Mucosa of rectum (tissue), 2 donors: Measurements from ENCODE around the gene SLC9A5.

Experiments used
- H3K27ac ChIP-seq, 2 donors: one replicate each; pipeline ENCODE4 v1.7.0; 2013; ENCODE audit warnings: inconsistent platforms in 2 of 2, low read depth in 2 of 2, low read length in 2 of 2
- H3K27me3 ChIP-seq, 2 donors: one replicate each; pipeline ENCODE4 v1.7.0; 2013; ENCODE audit warnings: low read length in 2 of 2; ENCODE audit not compliant: control insufficient read depth in 2 of 2, insufficient read depth in 2 of 2
- H3K36me3 ChIP-seq, 2 donors: one replicate each; pipeline ENCODE4 v1.7.0; 2013; ENCODE audit warnings: low read length in 2 of 2; ENCODE audit not compliant: control insufficient read depth in 2 of 2, insufficient read depth in 2 of 2
- H3K4me1 ChIP-seq, 2 donors: one replicate each; pipeline ENCODE4 v1.7.0; 2013; ENCODE audit warnings: low read length in 2 of 2, mild to moderate bottlenecking in 1 of 2; ENCODE audit not compliant: control insufficient read depth in 2 of 2, insufficient read depth in 2 of 2
- H3K4me3 ChIP-seq, 2 donors: one replicate each; pipeline ENCODE4 v1.7.0; 2013; ENCODE audit warnings: low read length in 2 of 2
- H3K9ac ChIP-seq, 2 donors: one replicate each; pipeline ENCODE4 v1.7.0; 2013; ENCODE audit warnings: low read length in 2 of 2, low read depth in 1 of 2, mild to moderate bottlenecking in 1 of 2
- H3K9me3 ChIP-seq, 2 donors: one replicate each; pipeline ENCODE4 v1.7.0; 2013; ENCODE audit warnings: low read length in 2 of 2; ENCODE audit not compliant: control insufficient read depth in 2 of 2
- donor health status: healthy.
- donor health status: Normal muscosa, but diverticular disease.

The SLC9A5 gene

DNA sequence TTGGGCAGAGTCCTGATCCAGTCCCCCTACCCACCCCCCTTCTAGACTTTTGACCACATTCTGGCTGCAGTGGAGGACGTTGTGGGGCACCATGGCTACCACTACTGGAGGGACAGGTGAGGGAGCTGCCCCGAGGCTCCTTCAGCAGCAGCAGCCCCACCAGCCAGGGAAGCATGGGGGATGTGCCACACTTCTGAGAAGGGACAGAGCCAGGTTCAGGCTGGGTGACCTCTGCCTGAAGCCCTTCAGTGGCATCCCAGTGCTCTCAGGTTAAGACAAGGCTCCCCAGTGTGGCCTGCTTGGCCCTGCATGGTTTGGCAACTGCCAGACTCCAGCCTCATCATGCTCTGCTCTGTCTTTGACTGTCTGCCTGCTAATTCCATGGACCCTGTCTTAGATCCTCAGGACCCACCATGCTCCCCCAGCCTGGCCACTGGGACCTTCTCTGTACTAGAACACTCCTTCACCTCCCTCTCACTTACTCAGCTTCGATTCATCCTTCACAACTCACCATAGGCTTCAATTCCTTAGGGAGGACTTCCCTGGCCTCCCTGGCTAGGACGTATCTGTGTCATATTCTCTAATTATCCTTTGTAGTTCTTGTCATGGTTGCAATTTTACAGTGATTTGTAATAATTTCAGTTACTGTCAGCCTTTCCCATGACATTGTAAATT, 8.8 kb downstream of the SLC9A5 start:
- Histone ChIP-seq H3K4me3 (no peak overlapping the region), H3K36me3 (no peaks in the 10 kb centered on the region), H3K27ac (no peak overlapping the region)

DNA sequence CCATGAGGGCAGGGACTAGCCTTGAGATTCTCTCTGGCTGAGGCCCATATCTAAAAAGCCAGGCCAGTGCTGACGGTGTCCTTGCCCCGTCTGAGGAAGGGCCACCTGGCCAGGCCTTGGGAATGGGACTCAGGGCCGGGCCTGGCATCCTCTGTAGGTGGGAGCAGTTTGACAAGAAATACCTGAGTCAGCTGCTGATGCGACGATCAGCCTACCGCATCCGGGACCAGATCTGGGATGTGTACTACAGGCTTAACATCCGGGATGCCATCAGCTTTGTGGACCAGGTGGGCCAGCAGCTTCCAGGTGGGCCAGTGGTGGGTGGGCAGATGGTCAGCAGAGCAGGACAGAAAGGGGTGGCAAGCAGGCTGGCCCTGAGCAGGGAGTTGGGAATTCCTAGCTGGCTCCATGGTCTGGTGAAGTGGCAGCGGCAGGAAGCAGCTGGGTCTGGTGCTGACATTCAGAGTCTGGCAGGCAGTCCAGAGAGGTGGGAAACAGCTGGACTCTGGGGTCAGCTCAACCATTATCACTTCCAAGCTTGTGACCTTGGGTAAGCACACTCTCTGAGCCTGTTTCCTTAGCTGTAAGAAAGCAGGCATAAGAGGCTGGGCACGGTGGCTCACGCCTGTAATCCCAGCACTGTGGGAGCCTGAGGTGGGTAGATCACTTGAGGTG, 9.5 kb downstream of the SLC9A5 start:
- no peak overlapping the region for H3K9ac ChIP-seq
- H3K4me3 ChIP-seq = no peak overlapping the region
- no peaks in the 10 kb centered on the region for H3K4me1 ChIP-seq
- H3K27me3 ChIP-seq = no peaks in the 10 kb centered on the region
- no peak overlapping the region for H3K27ac ChIP-seq
- no peaks in the 10 kb centered on the region for H3K36me3 ChIP-seq
- H3K9me3 ChIP-seq = no peaks in the 10 kb centered on the region

More for the DNA sequence above, 8.8 kb downstream of the SLC9A5 start:
- no peaks in the 10 kb centered on the region for H3K27me3 ChIP-seq
- no peaks in the 10 kb centered on the region for H3K9me3 ChIP-seq
- H3K9ac ChIP-seq = no peak overlapping the region
- H3K4me1 ChIP-seq = no peaks in the 10 kb centered on the region

GRCh38 chr16:67259705-67260104, 10.9 kb downstream of the SLC9A5 start:
- Histone ChIP-seq H3K9me3 (no peaks in the 10 kb centered on the region), H3K27ac (no peak overlapping the region), H3K4me3 (no peak overlapping the region), H3K36me3 (no peaks in the 10 kb centered on the region), H3K9ac (no peak overlapping the region), H3K27me3 (no peaks in the 10 kb centered on the region), H3K4me1 (no peaks in the 10 kb centered on the region)

DNA sequence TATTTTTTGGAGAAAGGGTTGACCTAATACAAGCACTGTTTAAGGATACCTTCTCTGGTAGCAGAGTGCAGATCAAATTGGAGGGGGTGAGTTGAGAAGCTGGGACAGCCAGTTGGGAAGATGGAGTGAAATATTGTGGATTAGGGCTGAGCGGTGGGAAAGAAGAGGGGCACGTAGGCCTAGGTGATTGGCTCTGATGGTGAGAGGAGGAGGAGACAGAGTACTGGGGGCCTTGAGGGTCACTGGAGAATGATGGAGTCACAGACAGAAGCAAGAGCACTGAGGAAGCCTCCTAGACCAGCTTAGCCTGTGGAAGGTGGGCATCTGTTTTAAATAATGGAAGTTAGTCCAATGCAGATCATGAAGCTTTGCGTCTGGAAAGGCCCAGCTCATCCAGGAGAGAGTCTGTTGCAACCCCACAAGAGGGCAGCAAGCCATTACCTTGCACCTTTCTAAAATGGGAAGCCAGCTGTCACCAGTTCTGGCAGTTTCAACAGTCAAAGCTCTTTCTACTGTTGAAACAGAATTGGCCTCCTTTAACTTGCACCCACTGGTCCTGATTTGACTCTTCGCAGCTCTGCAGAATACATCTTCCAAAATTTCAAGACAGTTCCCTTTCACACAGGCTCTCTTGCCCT, 11.8 kb downstream of the SLC9A5 start:
- no peaks in the 10 kb centered on the region for H3K36me3 ChIP-seq
- no peak overlapping the region for H3K9ac ChIP-seq
- H3K4me1 ChIP-seq = no peaks in the 10 kb centered on the region
- no peak overlapping the region for H3K27ac ChIP-seq
- no peak overlapping the region for H3K4me3 ChIP-seq
- H3K27me3 ChIP-seq = no peaks in the 10 kb centered on the region
- no peaks in the 10 kb centered on the region for H3K9me3 ChIP-seq

DNA sequence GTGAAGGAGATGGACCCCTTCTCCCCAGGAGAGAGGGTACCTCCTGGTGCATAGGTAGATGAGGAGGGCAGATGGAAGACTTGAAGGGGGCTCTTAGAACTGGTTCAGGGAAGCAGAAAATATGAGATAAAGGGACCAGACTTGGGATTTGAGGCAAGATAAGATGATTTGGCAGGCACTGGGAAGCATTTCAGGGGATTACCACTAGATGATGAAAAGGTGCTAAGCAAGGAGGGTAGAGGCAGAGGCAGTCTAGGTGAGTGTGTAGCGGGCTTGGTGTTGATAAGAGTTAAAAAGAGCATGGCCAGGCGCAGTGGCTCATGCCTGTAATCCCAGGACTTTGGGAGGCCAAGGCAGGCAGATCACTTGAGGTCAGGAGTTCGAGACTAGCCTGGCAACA, 14.4 kb downstream of the SLC9A5 start:
- Histone ChIP-seq H3K27me3 (no peaks in the 10 kb centered on the region), H3K4me3 (no peak overlapping the region), H3K27ac (no peak overlapping the region), H3K9me3 (no peaks in the 10 kb centered on the region), H3K36me3 (no peaks in the 10 kb centered on the region), H3K9ac (no peak overlapping the region), H3K4me1 (no peaks in the 10 kb centered on the region)

GRCh38 chr16:67264277-67264676, 15.5 kb downstream of the SLC9A5 start:
- no peaks in the 10 kb centered on the region for H3K27me3 ChIP-seq
- no peak overlapping the region for H3K4me3 ChIP-seq
- no peak overlapping the region for H3K9ac ChIP-seq
- H3K9me3 ChIP-seq = no peaks in the 10 kb centered on the region
- H3K4me1 ChIP-seq = no peaks in the 10 kb centered on the region
- no peak overlapping the region for H3K27ac ChIP-seq
- H3K36me3 ChIP-seq = no peaks in the 10 kb centered on the region

DNA sequence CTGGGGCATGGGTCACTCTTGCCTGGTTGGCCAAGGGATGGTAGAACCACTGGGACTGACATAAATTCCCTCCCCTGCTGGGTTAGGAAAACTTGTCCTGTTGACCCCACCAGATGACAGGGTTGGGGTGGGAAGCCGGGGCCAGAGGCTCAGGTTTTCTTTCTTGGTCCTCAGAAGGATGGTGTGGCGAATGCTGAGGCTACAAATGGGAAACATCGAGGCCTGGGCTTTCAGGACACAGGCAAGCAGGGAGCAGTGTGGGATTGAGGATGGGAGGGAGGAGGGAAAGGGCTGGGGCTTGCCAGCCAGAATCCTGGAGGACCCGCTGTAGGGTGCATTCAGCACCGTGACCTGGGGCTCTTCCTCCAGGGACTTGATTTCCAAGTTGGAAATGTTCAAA, 16.1 kb downstream of the SLC9A5 start:
- H3K9ac ChIP-seq = no peak overlapping the region
- no peaks in the 10 kb centered on the region for H3K27me3 ChIP-seq
- H3K4me1 ChIP-seq = no peaks in the 10 kb centered on the region
- H3K9me3 ChIP-seq = no peaks in the 10 kb centered on the region
- no peak overlapping the region for H3K4me3 ChIP-seq
- H3K27ac ChIP-seq = no peak overlapping the region
- no peaks in the 10 kb centered on the region for H3K36me3 ChIP-seq

DNA sequence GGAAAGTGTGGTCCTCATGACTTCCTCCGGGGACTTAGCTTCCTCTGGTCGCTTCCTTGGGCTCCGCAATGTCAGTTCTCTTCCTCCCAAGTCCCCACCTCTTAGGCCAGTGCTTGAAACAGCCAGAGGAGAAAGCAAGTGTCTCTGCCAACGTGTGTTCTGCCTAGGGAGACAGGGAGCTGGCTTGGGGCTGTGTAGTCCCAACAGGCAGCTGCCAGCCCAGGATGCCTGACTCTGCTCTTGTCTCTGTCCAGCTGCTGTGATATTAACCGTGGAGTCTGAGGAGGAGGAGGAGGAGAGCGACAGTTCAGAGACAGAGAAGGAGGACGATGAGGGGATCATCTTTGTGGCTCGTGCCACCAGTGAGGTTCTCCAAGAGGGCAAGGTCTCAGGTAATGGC, 17.1 kb downstream of the SLC9A5 start:
- H3K36me3 ChIP-seq = no peaks in the 10 kb centered on the region
- H3K27me3 ChIP-seq = no peaks in the 10 kb centered on the region
- H3K9ac ChIP-seq = no peak overlapping the region
- no peaks in the 10 kb centered on the region for H3K4me1 ChIP-seq
- no peak overlapping the region for H3K4me3 ChIP-seq
- H3K9me3 ChIP-seq = no peaks in the 10 kb centered on the region
- H3K27ac ChIP-seq = no peak overlapping the region

DNA sequence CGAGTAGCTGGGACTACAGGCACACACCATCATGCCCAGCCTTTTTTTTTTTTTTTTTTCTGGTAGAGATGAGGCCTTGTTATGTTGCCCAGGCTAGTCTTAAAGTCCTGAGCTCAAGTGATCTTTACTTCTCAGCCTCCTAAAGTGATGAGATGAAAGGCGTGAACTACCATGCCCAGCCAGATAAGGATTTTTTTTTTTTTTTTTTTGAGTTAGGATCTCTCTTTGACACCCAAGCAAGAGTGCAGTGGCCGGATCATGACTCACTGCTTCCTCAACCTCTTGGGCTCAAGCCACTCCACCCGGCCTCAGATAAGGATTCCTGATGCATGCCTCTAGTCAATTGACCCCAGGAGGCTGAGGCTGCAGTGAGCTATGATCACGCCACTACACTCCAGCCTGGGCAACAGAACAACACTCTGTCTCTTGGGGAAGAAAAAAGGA, 19.4 kb downstream of the SLC9A5 start:
- H3K4me1 ChIP-seq = no peaks in the 10 kb centered on the region
- no peak overlapping the region for H3K27ac ChIP-seq
- H3K27me3 ChIP-seq = no peaks in the 10 kb centered on the region
- no peaks in the 10 kb centered on the region for H3K9me3 ChIP-seq
- H3K36me3 ChIP-seq = no peaks in the 10 kb centered on the region
- no peak overlapping the region for H3K9ac ChIP-seq
- H3K4me3 ChIP-seq = no peak overlapping the region

DNA sequence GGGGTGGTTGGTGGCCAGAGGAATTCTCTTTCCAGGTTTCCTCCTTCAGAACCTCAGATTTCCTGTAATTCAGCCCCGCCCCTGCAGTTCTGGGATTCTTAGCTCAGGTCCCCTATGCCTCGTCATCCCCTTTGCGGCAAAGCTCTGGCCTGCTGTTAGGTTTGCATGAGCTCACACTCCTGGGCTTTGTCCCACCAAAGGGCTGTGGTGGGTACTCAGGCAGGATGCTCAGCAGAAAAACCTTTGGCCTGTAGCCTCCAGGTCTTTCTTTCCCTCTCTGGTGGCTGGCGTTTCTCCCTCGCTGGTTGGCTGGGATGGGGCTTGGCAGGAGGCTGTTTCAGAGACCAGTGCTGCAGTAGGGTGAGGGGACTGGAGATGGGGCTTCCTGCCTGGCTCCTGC, 21.0 kb downstream of the SLC9A5 start:
- no peaks in the 10 kb centered on the region for H3K36me3 ChIP-seq
- no peak overlapping the region for H3K4me3 ChIP-seq
- H3K9me3 ChIP-seq = no peaks in the 10 kb centered on the region
- H3K9ac ChIP-seq = no peak overlapping the region
- H3K4me1 ChIP-seq = no peaks in the 10 kb centered on the region
- no peaks in the 10 kb centered on the region for H3K27me3 ChIP-seq
- H3K27ac ChIP-seq = no peak overlapping the region
